IMR-90 (cell line): Measurements from ENCODE around the gene ZNRF3. TPM values are rescaled to one million over a fixed set of nuclear protein-coding genes. Genes with fewer than 3 reads are reported as not detected.

Experiments
- ATAC-seq: fragments of 200-7000 bp; cut with Tn5 transposase; 2 replicates; pipeline ENCODE4 v1.9.1; 2020; ENCODE audit warnings: low read depth, mild to moderate bottlenecking, moderate library complexity
- BruUV-seq: library from RNA; stranded (reverse); fragments of 400-500 nt; replicated peaks from 2 replicates; lab custom pipeline; 2021; lab: Mats Ljungman, UMichigan
- CTCF ChIA-PET: fragments of 300-600 bp; formaldehyde crosslinking; extraction: SDS; loops from one replicate; lab custom pipeline; 2021; ENCODE audit warnings: antibody characterized with exemption; lab: Yijun Ruan, JAX
- POLR2A ChIA-PET: fragments of 300-600 bp; sonication (Branson Sonifier 250); formaldehyde crosslinking; loops from one replicate; lab custom pipeline; 2022; ENCODE audit warnings: antibody characterized with exemption; ENCODE audit not compliant: unreplicated experiment; lab: Charles Lee
- DNase-seq: peaks from one replicate; pipeline ENCODE4 v3.0.0; 2013
- H2AFZ ChIP-seq: replicated peaks from 2 replicates; pipeline ENCODE3; 2013; ENCODE audit warnings: low read length, mild to moderate bottlenecking; ENCODE audit not compliant: poor library complexity
- H2AK5ac ChIP-seq: 2 replicates; pipeline ENCODE4 v1.6.1; 2013; ENCODE audit warnings: low read depth, low read length, inconsistent platforms
- H2AK9ac ChIP-seq: replicated peaks from 2 replicates; pipeline ENCODE3; 2013; ENCODE audit warnings: mild to moderate bottlenecking, low read depth, low read length, moderate library complexity; ENCODE audit not compliant: poor library complexity
- H2BK120ac ChIP-seq: 2 replicates; pipeline ENCODE4 v1.6.1; 2013; ENCODE audit warnings: low read depth, low read length, inconsistent platforms
- H2BK15ac ChIP-seq: 3 replicates; pipeline ENCODE4 v1.6.1; 2013; ENCODE audit warnings: low read depth, low read length, inconsistent platforms
- H2BK20ac ChIP-seq: 2 replicates; pipeline ENCODE4 v1.6.1; 2013; ENCODE audit warnings: low read depth, mild to moderate bottlenecking, inconsistent platforms, low read length, moderate library complexity
- H2BK5ac ChIP-seq: 2 replicates; pipeline ENCODE4 v1.6.1; 2013; ENCODE audit warnings: mild to moderate bottlenecking, low read depth, low read length, inconsistent platforms; ENCODE audit not compliant: poor library complexity, severe bottlenecking
- H3K14ac ChIP-seq: replicated peaks from 2 replicates; pipeline ENCODE4 v1.6.1; 2013; ENCODE audit warnings: low read depth, low read length, inconsistent platforms
- H3K18ac ChIP-seq: 2 replicates; pipeline ENCODE4 v1.6.1; 2013; ENCODE audit warnings: low read depth, low read length, control low read depth
- H3K23ac ChIP-seq: 2 replicates; pipeline ENCODE4 v1.6.1; 2013; ENCODE audit warnings: low read depth, low read length, inconsistent platforms
- H3K27ac ChIP-seq: 2 replicates; pipeline ENCODE4 v1.5.1; 2013; ENCODE audit warnings: mild to moderate bottlenecking, control low read depth, low read length; ENCODE audit not compliant: insufficient read depth
- H3K27me3 ChIP-seq: 2 replicates; pipeline ENCODE4 v1.6.1; 2013; ENCODE audit warnings: low read length; ENCODE audit not compliant: control insufficient read depth, insufficient read depth
- H3K36me3 ChIP-seq: 2 replicates; pipeline ENCODE4 v1.6.1; 2013; ENCODE audit warnings: low read length, mixed read lengths; ENCODE audit not compliant: control insufficient read depth, insufficient read depth
- H3K4ac ChIP-seq: 2 replicates; pipeline ENCODE4 v1.6.1; 2013; ENCODE audit warnings: low read depth, low read length, inconsistent platforms
- H3K4me1 ChIP-seq: 2 replicates; pipeline ENCODE4 v1.6.1; 2013; ENCODE audit warnings: low read length, mixed read lengths; ENCODE audit not compliant: control insufficient read depth, insufficient read depth
- H3K4me2 ChIP-seq: 2 replicates; pipeline ENCODE4 v1.6.1; 2013; ENCODE audit warnings: low read depth, mild to moderate bottlenecking, control low read depth, low read length, moderate library complexity
- H3K4me3 ChIP-seq: 2 replicates; pipeline ENCODE4 v1.5.1; 2013; ENCODE audit warnings: low read depth, mild to moderate bottlenecking, control low read depth, low read length, moderate library complexity; ENCODE audit not compliant: insufficient read depth
- H3K56ac ChIP-seq: 2 replicates; pipeline ENCODE4 v1.6.1; 2013; ENCODE audit warnings: low read length, inconsistent platforms; ENCODE audit not compliant: insufficient read depth; ENCODE audit errors: extremely low read depth
- H3K79me1 ChIP-seq, 2 experiments: 2 replicates each; pipeline ENCODE4 v1.6.1; 2013; ENCODE audit warnings: low read length in 2 of 2, inconsistent platforms in 1 of 2, low read depth in 1 of 2
- H3K9ac ChIP-seq: 2 replicates; pipeline ENCODE4 v1.6.1; 2013; ENCODE audit warnings: low read depth, low read length, control low read depth
- H3K9me1 ChIP-seq: 2 replicates; pipeline ENCODE4 v1.6.1; 2013; ENCODE audit warnings: low read length, inconsistent platforms; ENCODE audit not compliant: insufficient read depth
- H3K9me3 ChIP-seq: 2 replicates; pipeline ENCODE4 v1.6.1; 2013; ENCODE audit warnings: low read length; ENCODE audit not compliant: control insufficient read depth, insufficient read depth
- H4K20me1 ChIP-seq: 2 replicates; pipeline ENCODE4 v1.6.1; 2013; ENCODE audit warnings: low read length, inconsistent platforms; ENCODE audit not compliant: insufficient read depth
- H4K5ac ChIP-seq: 2 replicates; pipeline ENCODE4 v1.6.1; 2013; ENCODE audit warnings: mild to moderate bottlenecking, low read depth, low read length, control low read depth
- H4K8ac ChIP-seq, 2 experiments: 2 replicates each; pipeline ENCODE4 v1.6.1; 2013; ENCODE audit warnings: low read depth in 2 of 2, low read length in 2 of 2, control low read depth in 1 of 2, inconsistent platforms in 1 of 2
- H4K91ac ChIP-seq: 2 replicates; pipeline ENCODE4 v1.6.1; 2013; ENCODE audit warnings: low read depth, low read length, inconsistent platforms; ENCODE audit not compliant: insufficient read depth
- CEBPB ChIP-seq: IDR thresholded peaks from 2 replicates; pipeline ENCODE4 v1.6.1; 2012; ENCODE audit warnings: low read depth, low read length, improper control_type of control experiment
- CHD1 ChIP-seq: IDR thresholded peaks from 2 replicates; pipeline ENCODE4 v1.6.1; 2012; ENCODE audit warnings: low read depth, low read length, improper control_type of control experiment
- MAFK ChIP-seq: IDR thresholded peaks from 2 replicates; pipeline ENCODE4 v1.6.1; 2012; ENCODE audit warnings: low read depth, low read length, improper control_type of control experiment
- MAZ ChIP-seq: IDR thresholded peaks from 2 replicates; pipeline ENCODE4 v1.6.1; 2012; ENCODE audit warnings: low read depth, mild to moderate bottlenecking, low read length, improper control_type of control experiment, moderate library complexity, borderline replicate concordance
- MXI1 ChIP-seq: IDR thresholded peaks from 2 replicates; pipeline ENCODE4 v1.6.1; 2012; ENCODE audit warnings: low read depth, mild to moderate bottlenecking, low read length, moderate library complexity, borderline replicate concordance
- NFE2L2 ChIP-seq: fragments of 150-350 bp; IDR thresholded peaks from 2 replicates; pipeline ENCODE4 v1.6.1; 2016; ENCODE audit warnings: low read depth, mild to moderate bottlenecking, low read length
- RAD21 ChIP-seq: IDR thresholded peaks from 2 replicates; pipeline ENCODE4 v1.6.1; 2012; ENCODE audit warnings: low read length, improper control_type of control experiment
- SMC3 ChIP-seq: fragments of 150-350 bp; IDR thresholded peaks from 2 replicates; pipeline ENCODE4 v1.6.1; 2016; ENCODE audit warnings: low read depth, mild to moderate bottlenecking, antibody characterized with exemption, low read length, moderate library complexity
- WGBS, 2 experiments: methylation state at CpG; one replicate each; pipeline versions ENCODE4 v1.1.5 to v1.1.7; 2013; ENCODE audit warnings: missing lambda C conversion rate in 2 of 2; ENCODE audit not compliant: insufficient read length in 1 of 2; ENCODE audit errors: extremely low coverage in 2 of 2; 5-methylcytosine and 5-hydroxymethylcytosine counted together
- dilution Hi-C: fragments of 300-500 bp; cut with HindIII; formaldehyde crosslinking; loops from one replicate; pipeline ENCODE4 v1.14.3; 2018; ENCODE audit warnings: low sequenced_read_pairs; ENCODE audit not compliant: unreplicated experiment
- in situ Hi-C: fragments of 300-500 bp; cut with MboI; formaldehyde crosslinking; loops from 3 replicates; pipeline ENCODE4 v1.14.3; 2019; ENCODE audit warnings: low sequenced_read_pairs, inconsistent platforms, mixed read lengths
- intact Hi-C: fragments of 100-400 bp; cut with micrococcal nuclease; formaldehyde crosslinking; loops from 2 replicates; pipeline ENCODE4 v1.10.0; 2022
- polyA plus RNA-seq, 3 experiments: library from polyadenylated mRNA; depleted of rRNA; stranded (reverse); fragments of >200 nt; gene quantifications; 2 replicates each; pipeline ENCODE4 v1.2.3, GENCODE V29; 2012; ENCODE audit warnings: low replicate concordance in 1 of 3
- total RNA-seq: library from RNA; depleted of rRNA; stranded (reverse); fragments of >200 nt; gene quantifications from 2 replicates; pipeline ENCODE4 v1.2.3, GENCODE V29; 2012
- TF ChIP-seq, protein P1 (sequence below): conservative IDR thresholded peaks from 2 replicates; pipeline ENCODE4 v1.5.1; 2012; ENCODE audit warnings: mild to moderate bottlenecking, low read depth, low read length, improper control_type of control experiment

The ZNRF3 gene
- total and polyA plus RNA-seq, 2 of the 4 experiments (the other 2 are of a cell fraction) = 1.4 to 2.4 TPM

DNA sequence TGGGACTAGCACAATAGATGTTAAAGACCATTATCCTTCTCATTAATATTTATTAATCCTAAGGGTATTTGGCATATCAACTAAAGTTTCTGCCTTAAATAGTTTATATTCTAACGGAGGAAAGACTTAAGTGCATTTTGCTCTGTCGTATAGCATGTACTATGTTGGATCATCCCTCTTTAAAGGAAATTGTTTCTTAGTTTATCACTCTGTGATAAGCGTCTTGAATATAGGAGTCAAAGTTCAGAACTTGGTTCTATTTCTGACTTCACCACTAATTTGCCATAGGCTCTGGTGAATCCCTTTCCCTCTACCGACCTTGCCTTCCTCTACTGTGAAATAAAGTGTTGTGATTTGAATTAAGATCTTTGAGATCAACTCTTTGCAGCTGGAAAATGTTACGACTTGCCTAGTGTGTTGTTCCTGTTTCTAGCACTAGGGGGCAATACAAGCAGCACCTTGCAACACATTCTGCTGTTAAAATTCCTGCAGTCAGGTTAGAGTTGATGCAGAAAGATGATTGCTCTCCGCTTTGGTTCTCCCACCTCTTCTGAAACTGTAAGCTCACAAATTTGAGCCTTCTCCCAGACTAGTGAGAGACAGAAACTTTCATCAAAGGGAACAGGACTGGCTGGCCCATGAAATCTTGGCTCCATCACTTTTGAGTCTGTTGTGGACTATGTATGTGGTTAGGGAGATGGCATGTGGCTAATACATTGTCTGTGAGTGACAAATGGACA lies 27.8 kb upstream of the ZNRF3 start:
- peak; percentile 92 for TF ChIP-seq RAD21
- TF ChIP-seq MAFK = no peak
- TF ChIP-seq SMC3 = peak; percentile 93
- no peak for TF ChIP-seq MAZ
- no peak for TF ChIP-seq NFE2L2
- TF ChIP-seq CEBPB = peak; percentile 77
- TF ChIP-seq, protein P1, sequence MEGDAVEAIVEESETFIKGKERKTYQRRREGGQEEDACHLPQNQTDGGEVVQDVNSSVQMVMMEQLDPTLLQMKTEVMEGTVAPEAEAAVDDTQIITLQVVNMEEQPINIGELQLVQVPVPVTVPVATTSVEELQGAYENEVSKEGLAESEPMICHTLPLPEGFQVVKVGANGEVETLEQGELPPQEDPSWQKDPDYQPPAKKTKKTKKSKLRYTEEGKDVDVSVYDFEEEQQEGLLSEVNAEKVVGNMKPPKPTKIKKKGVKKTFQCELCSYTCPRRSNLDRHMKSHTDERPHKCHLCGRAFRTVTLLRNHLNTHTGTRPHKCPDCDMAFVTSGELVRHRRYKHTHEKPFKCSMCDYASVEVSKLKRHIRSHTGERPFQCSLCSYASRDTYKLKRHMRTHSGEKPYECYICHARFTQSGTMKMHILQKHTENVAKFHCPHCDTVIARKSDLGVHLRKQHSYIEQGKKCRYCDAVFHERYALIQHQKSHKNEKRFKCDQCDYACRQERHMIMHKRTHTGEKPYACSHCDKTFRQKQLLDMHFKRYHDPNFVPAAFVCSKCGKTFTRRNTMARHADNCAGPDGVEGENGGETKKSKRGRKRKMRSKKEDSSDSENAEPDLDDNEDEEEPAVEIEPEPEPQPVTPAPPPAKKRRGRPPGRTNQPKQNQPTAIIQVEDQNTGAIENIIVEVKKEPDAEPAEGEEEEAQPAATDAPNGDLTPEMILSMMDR = peak; percentile 88
- no peak for TF ChIP-seq CHD1
- no peak for TF ChIP-seq MXI1
- H2AK9ac ChIP-seq = no peak overlapping the region
- H3K27ac ChIP-seq = no peak overlapping the region
- H3K56ac ChIP-seq = no peak overlapping the region
- no peaks in the 10 kb centered on the region for H3K27me3 ChIP-seq
- H3K9me3 ChIP-seq = no peaks in the 10 kb centered on the region
- H4K8ac ChIP-seq = no peak overlapping the region
- peak; percentile 78 for DNase-seq
- no peak overlapping the region for H3K23ac ChIP-seq
- no peak overlapping the region for H3K4me3 ChIP-seq
- no peak overlapping the region for H3K4ac ChIP-seq
- no peaks in the 10 kb centered on the region for H3K79me1 ChIP-seq
- dilution Hi-C loops (no loop called here), intact Hi-C loops (loop anchor here (1.0 to 10.0 kb wide), 4 partner anchors 99 to 390 kb away; no protein-coding TSS in a partner anchor), in situ Hi-C loops (loop anchor here (5.0 kb wide), 2 partner anchors 182 to 392 kb away; no protein-coding TSS in a partner anchor)
- ChIA-PET CTCF (interaction anchor here (0.5 to 2.8 kb wide), 10 partner anchors 11 to 299 kb away, joined by 3 to 21 read pairs (median 3); no protein-coding TSS in a partner anchor), POLR2A (no interaction called here)
- H3K36me3 ChIP-seq = no peaks in the 10 kb centered on the region
- H3K14ac ChIP-seq = no peak overlapping the region
- peaks cover 3% of the 10 kb centered on the region; the same call in 1 of the 2 replicates for H3K9me1 ChIP-seq
- no peak overlapping the region for H4K91ac ChIP-seq
- no peak overlapping the region for H2BK120ac ChIP-seq
- no peaks in the 10 kb centered on the region for H3K4me1 ChIP-seq
- H2BK5ac ChIP-seq = no peak overlapping the region
- no peak overlapping the region for H2AK5ac ChIP-seq
- BruUV-seq = no TSS peak
- no peak overlapping the region for H3K9ac ChIP-seq
- no CpG with 5 or more reads among the region's 6 CpGs for WGBS, 2 experiments
- no peaks in the 10 kb centered on the region for H4K20me1 ChIP-seq
- peak; percentile 96 for ATAC-seq
- H2BK20ac ChIP-seq = no peak overlapping the region
- no peak overlapping the region for H3K4me2 ChIP-seq
- no peak overlapping the region for H4K5ac ChIP-seq
- no peak overlapping the region for H2BK15ac ChIP-seq
- H2AFZ ChIP-seq = no peak overlapping the region
- H3K18ac ChIP-seq = no peak overlapping the region
